ENCODE data around the gene SGTB.
"Not testable (repeated sequence)": the region's sequence is repeated elsewhere in the genome, so short reads cannot be mapped to it uniquely, and the experiment has no call there.

The SGTB gene

GRCh38 chr5:65663804-65664521 is 57.9 kb downstream of the SGTB start:
- H3K4me1 Mint-ChIP-seq (ENCODE audit: low read depth) = no peaks in the 10 kb centered on the region
- H3K36me3 Mint-ChIP-seq (ENCODE audit: low read depth) = peaks cover 10% of the 10 kb centered on the region
- no peaks in the 10 kb centered on the region for H3K9me3 Mint-ChIP-seq
- no peak overlapping the region for H3K4me3 Mint-ChIP-seq
- no peak overlapping the region for H3K27ac Mint-ChIP-seq
- H3K27me3 Mint-ChIP-seq (ENCODE audit: low read depth) = no peaks in the 10 kb centered on the region

DNA sequence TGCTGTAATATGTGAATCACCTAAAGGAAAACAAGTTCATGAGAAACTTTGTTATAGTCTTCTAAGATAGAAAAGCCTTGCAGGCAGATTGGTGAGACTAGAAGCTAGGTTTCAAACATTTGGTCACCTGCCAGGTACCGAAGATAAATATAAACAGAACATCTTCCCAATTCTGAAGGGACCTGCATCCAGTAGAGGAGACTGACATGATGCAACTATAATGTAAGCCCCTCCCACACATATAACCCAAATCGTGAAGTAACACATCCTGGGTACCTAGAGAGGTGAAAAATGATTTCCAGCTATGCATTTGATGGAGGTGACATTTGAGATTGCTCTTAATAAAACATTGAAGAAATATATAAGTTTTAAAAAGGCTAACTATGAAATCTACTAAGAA is 67.2 kb downstream of the SGTB start:
- H3K27me3 Mint-ChIP-seq (ENCODE audit: low read depth) = no peaks in the 10 kb centered on the region
- H3K36me3 Mint-ChIP-seq (ENCODE audit: low read depth) = peaks cover 4% of the 10 kb centered on the region
- no peaks in the 10 kb centered on the region for H3K4me1 Mint-ChIP-seq (ENCODE audit: low read depth)
- H3K27ac Mint-ChIP-seq = no peak overlapping the region
- no peak overlapping the region for H3K4me3 Mint-ChIP-seq
- no peaks in the 10 kb centered on the region for H3K9me3 Mint-ChIP-seq

DNA sequence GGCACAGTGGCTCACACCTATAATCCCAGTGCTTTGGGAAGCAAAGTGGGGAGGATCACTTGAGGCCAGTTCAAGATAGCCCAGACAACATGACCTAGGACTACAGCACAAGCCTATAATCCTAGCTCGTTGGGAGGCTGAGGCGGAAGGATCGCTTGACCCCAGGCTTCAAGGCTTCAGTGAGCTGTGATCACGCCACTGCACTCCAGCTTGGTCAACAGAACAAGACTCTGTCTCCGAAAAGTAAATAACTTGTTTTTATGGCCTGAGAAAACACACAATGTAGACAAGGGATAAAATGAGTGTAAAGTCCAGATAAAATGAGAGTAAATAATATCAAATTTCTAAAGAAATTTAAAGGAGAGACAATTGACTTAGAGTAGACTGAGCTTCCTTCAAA is 70.8 kb downstream of the SGTB start:
- no peak overlapping the region for H3K27ac Mint-ChIP-seq
- no peaks in the 10 kb centered on the region for H3K27me3 Mint-ChIP-seq (ENCODE audit: low read depth)
- no peaks in the 10 kb centered on the region for H3K9me3 Mint-ChIP-seq
- no peak overlapping the region for H3K4me3 Mint-ChIP-seq
- H3K36me3 Mint-ChIP-seq (ENCODE audit: low read depth) = peaks cover 6% of the 10 kb centered on the region
- H3K4me1 Mint-ChIP-seq (ENCODE audit: low read depth) = no peaks in the 10 kb centered on the region

DNA sequence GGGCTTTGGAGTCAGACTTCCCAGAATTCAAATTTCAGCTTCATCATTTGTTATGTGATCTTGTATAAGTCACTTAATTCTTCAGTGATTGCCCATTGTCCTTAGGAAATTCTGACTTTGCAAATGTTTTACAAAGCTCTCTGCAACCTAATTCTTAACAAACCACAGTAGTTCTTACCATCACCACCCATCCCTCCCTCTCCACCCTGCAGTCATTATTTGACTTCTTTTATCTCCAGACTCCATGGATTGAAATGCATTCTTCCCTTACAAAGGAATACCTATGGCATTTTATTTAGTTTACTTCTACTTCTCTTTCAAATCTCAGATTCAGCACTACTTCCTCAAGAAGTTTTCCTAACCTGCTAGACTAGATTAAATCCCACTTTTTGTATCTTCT is 74.0 kb downstream of the SGTB start:
- H3K4me1 Mint-ChIP-seq (ENCODE audit: low read depth) = no peaks in the 10 kb centered on the region

DNA sequence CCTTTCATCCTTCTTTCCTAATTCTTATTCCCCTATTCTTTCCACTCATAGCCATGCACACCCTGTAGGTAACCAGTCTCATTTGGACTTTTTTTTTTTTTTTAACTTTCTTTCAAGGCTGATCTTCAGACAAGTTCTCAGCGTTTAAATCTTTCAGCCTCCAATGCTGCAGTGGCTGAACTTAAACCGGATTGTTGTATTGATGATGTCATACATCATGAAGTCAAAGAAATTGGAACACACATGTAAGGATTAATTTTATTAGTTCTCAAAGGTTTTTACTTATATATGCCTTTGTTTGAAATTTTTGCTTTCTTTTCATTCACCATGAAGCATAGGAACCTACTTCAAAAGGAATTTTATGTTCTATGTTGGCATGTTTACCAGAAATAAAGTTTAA is 75.0 kb downstream of the SGTB start:
- Mint-ChIP-seq H3K4me3 (no peak overlapping the region), H3K27ac (no peak overlapping the region), H3K27me3 (ENCODE audit: low read depth) (no peaks in the 10 kb centered on the region), H3K36me3 (ENCODE audit: low read depth) (peaks cover 9% of the 10 kb centered on the region), H3K9me3 (no peaks in the 10 kb centered on the region), H3K4me1 (ENCODE audit: low read depth) (no peaks in the 10 kb centered on the region)

More for the DNA sequence above, 74.0 kb downstream of the SGTB start:
- no peaks in the 10 kb centered on the region for H3K27me3 Mint-ChIP-seq (ENCODE audit: low read depth)
- no peak overlapping the region for H3K27ac Mint-ChIP-seq
- H3K4me3 Mint-ChIP-seq = no peak overlapping the region
- H3K9me3 Mint-ChIP-seq = no peaks in the 10 kb centered on the region
- H3K36me3 Mint-ChIP-seq (ENCODE audit: low read depth) = peaks cover 9% of the 10 kb centered on the region

DNA sequence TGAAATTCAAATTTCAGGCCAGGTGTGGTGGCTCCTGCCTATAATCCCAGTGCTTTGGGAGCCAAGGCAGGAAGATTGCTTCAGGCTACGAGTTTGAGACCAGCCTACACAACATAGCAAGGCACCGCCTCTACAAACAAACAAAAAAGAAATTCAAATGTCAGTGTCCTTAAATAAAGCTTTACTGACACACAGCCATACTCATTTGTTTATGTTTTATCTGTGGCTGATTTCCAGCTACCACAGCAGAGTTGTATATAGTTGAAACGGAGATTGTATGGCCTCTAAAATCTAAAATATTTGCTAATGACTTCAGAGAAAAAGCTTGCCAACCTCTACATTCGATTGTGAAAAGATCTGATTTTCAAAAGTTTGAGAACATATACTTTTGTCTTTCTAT is 81.7 kb downstream of the SGTB start:
- H3K9me3 Mint-ChIP-seq = no peaks in the 10 kb centered on the region

DNA sequence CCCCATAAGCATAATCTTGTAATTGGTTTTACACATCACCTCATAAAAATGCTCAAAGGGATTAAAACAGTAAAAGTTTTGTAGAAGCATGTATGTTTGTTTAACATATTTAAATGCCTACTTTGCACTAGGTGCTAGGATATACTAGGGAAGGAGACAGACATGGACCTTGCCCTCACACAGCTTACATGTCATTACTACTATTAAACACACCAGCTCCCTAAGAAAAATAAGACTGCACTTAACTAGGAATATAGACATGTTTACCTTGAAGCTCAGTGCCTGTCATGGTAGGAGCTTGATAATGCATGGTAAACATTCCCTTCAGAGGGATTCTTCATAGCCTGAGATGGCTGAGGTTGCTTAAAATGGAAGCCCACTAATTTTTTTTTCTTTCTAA is 90.9 kb downstream of the SGTB start:
- no peak overlapping the region for H3K27ac Mint-ChIP-seq
- H3K9me3 Mint-ChIP-seq = no peaks in the 10 kb centered on the region
- peaks cover 12% of the 10 kb centered on the region for H3K4me1 Mint-ChIP-seq (ENCODE audit: low read depth)
- no peaks in the 10 kb centered on the region for H3K27me3 Mint-ChIP-seq (ENCODE audit: low read depth)
- H3K36me3 Mint-ChIP-seq (ENCODE audit: low read depth) = peaks cover 12% of the 10 kb centered on the region
- H3K4me3 Mint-ChIP-seq = no peak overlapping the region

More for the DNA sequence above, 81.7 kb downstream of the SGTB start:
- H3K27ac Mint-ChIP-seq = no peak overlapping the region
- no peaks in the 10 kb centered on the region for H3K27me3 Mint-ChIP-seq (ENCODE audit: low read depth)
- H3K4me1 Mint-ChIP-seq (ENCODE audit: low read depth) = no peaks in the 10 kb centered on the region
- peaks cover 22% of the 10 kb centered on the region for H3K36me3 Mint-ChIP-seq (ENCODE audit: low read depth)
- no peak overlapping the region for H3K4me3 Mint-ChIP-seq

DNA sequence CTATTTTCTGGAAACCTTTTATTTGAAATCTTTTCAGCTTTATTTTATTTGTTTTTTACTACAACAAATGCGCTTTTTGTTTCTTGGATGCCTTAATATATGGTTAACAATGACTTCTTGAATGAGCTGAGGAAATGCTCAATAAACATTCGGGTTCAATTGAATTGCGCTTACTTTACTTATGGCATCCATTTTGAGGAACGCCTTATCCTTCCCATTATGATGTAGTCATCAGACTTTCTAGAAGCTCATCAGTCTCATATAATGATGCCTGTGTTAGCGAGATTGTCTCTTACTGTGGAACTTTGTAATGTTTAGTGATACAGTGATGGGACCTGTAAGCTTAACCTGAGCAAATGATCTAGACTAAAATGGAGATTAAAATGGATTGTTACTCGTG is 96.2 kb downstream of the SGTB start:
- H3K4me1 Mint-ChIP-seq (ENCODE audit: low read depth) = peaks cover 26% of the 10 kb centered on the region
- H3K9me3 Mint-ChIP-seq = no peaks in the 10 kb centered on the region
- H3K36me3 Mint-ChIP-seq (ENCODE audit: low read depth) = peaks cover 13% of the 10 kb centered on the region
- peak overlapping the region; percentile 83 for H3K27ac Mint-ChIP-seq
- H3K27me3 Mint-ChIP-seq (ENCODE audit: low read depth) = no peaks in the 10 kb centered on the region
- peak overlapping the region; percentile 98 for H3K4me3 Mint-ChIP-seq

DNA sequence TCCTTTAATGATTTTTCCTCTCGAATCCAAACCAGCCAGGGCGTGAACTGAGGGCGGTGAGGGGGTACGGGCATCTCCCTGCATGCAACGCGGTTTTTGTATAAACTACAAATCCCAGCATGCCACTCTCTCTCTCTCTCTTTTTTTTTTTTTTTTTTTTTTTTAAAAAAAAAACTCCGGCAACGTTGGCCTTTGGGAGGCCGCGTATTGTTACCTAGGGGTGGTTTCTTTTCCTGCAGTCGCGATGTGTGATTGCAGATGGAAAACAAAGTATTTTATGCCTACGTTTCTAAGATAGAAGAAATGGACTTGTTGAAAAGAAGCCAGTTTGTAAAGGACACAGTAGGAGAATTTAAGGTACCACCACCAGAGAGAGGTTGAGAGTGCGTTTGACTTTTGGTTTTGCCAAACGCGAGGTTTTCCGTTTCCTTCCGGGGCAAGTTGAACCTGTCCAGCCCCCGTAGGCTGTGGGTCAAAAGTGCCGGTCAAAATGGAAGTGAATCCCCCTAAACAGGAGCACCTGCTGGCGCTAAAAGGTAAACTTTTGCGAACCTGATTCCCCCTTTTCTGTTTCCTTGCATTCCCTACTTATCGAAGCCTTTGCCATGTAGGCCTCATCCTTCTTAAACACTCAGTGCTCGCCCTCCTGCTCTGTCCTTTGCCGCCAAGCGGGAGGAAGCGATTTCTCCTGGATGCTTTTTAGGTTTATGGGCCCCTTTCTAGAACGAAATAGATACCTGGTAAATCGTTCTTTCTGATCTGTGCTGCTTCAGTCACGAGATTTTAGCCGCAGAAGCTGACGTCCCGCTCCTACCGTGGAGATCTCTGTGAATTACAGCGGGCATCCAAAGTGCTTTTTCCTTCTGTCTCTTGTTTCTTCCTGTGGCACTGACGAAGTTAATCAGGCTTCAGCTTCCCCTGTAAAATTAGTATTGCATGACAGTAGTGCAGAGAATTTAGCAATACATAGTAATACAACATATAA is 97.0 kb downstream of the SGTB start, which contains the start of the genes SHLD3 and TRAPPC13:
Gene SHLD3, plus strand, starts transcription at position 457 of the 985 bp plus-strand sequence. CDS start 4,561 bp downstream, outside the sequence.
Gene TRAPPC13, plus strand, starts transcription at position 457 of the 985 bp plus-strand sequence. Its CDS starts 34 bp downstream, at position 491.
- Mint-ChIP-seq H3K36me3 (ENCODE audit: low read depth) (peaks cover 12% of the 10 kb centered on the region), H3K27me3 (ENCODE audit: low read depth) (no peaks in the 10 kb centered on the region), H3K4me3 (peak within 1 kb of the TSS; percentile 98), H3K27ac (peak within 1 kb of the TSS; percentile 98), H3K9me3 (no peaks in the 10 kb centered on the region), H3K4me1 (ENCODE audit: low read depth) (peaks cover 26% of the 10 kb centered on the region)

- no peaks in the 10 kb centered on the region for H3K27me3 Mint-ChIP-seq (ENCODE audit: low read depth)
- peaks cover 22% of the 10 kb centered on the region for H3K4me1 Mint-ChIP-seq (ENCODE audit: low read depth)
- H3K36me3 Mint-ChIP-seq (ENCODE audit: low read depth) = peaks cover 7% of the 10 kb centered on the region
- H3K27ac Mint-ChIP-seq = peak within 1 kb of the TSS; percentile 98
- H3K4me3 Mint-ChIP-seq = peak within 1 kb of the TSS; percentile 98
- no peaks in the 10 kb centered on the region for H3K9me3 Mint-ChIP-seq
Observed at GRCh38 chr5:65624025-65624570, 97.8 kb downstream of the SGTB start, which contains the start of gene TRIM23. TSS of gene TRIM23 (minus strand) at chr5:65624333. CDS start at chr5:65624274, 59 bp downstream.

GRCh38 chr5:65623482-65623881 is 98.4 kb downstream of the SGTB start:
- H3K4me1 Mint-ChIP-seq (ENCODE audit: low read depth) = peaks cover 22% of the 10 kb centered on the region

GRCh38 chr5:65621961-65622360 is 99.9 kb downstream of the SGTB start:
- not testable (repeated sequence) for H3K9me3 Mint-ChIP-seq; H3K36me3 Mint-ChIP-seq (ENCODE audit: low read depth); H3K27ac Mint-ChIP-seq; H3K4me3 Mint-ChIP-seq; H3K27me3 Mint-ChIP-seq (ENCODE audit: low read depth)
- peaks cover 19% of the 10 kb centered on the region for H3K4me1 Mint-ChIP-seq (ENCODE audit: low read depth)

More at GRCh38 chr5:65623482-65623881, 98.4 kb downstream of the SGTB start:
- Mint-ChIP-seq H3K27ac (peak overlapping the region; percentile 98), H3K36me3 (ENCODE audit: low read depth) (peaks cover 7% of the 10 kb centered on the region), H3K27me3 (ENCODE audit: low read depth) (no peaks in the 10 kb centered on the region), H3K9me3 (no peaks in the 10 kb centered on the region), H3K4me3 (peak overlapping the region; percentile 98)

DNA sequence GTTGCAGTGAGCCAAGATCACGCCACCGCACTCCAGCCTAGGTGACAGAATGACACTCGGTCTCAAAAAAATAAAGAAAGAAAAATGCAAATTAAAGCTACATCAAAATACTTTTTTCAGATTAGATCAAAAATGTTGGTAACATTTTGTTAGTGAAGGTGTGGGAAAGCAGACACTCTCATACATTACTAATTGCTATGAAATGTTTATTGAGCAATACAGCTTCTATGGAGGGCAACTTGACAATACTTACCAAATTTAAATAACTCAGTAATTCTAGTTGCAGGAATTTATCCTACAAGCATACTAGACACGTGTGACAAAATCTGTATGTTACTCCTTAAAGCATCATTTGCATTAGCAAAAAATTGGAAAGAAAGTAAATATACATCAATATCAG is 101.9 kb downstream of the SGTB start:
- peaks cover 8% of the 10 kb centered on the region for H3K36me3 Mint-ChIP-seq (ENCODE audit: low read depth)
- H3K9me3 Mint-ChIP-seq = no peaks in the 10 kb centered on the region
- peaks cover 12% of the 10 kb centered on the region for H3K4me1 Mint-ChIP-seq (ENCODE audit: low read depth)
- no peak overlapping the region for H3K27ac Mint-ChIP-seq
- no peak overlapping the region for H3K4me3 Mint-ChIP-seq
- H3K27me3 Mint-ChIP-seq (ENCODE audit: low read depth) = no peaks in the 10 kb centered on the region

All from T-helper 1 cell treated with Interleukin-12 subunit alpha and Interleukin-12 subunit beta and Interleukin-4 antibody, amounts not matched to agents 30 μg/mL and 1 μg/mL, for 36 hours (primary cell).